Left renal pelvis (tissue), 4 donors: Measurements from ENCODE around the gene DDX21. TPM values are rescaled to one million over a fixed set of nuclear protein-coding genes. Genes with fewer than 3 reads are reported as not detected.
A peak's percentile ranks its signal among the peaks of the same experiment; 100 is the strongest.
"Not testable (repeated sequence)": the region's sequence is repeated elsewhere in the genome, so short reads cannot be mapped to it uniquely, and the experiment has no call there.

ENCODE experiments used
- DNase-seq, 4 donors: peaks; one replicate each; pipeline ENCODE4 v3.0.0-alpha.2; 2013; ENCODE audit warnings: low read depth in 4 of 4, low spot score in 3 of 4
- polyA plus RNA-seq, 4 donors: library from polyadenylated mRNA; unstranded; fragments of 120-200 nt; gene quantifications; one replicate each; pipeline ENCODE4 v1.2.1, GENCODE V29; 2013; ENCODE audit not compliant: insufficient read length in 4 of 4

DDX21 gene
- 10 to 100 TPM; 42.5 to 65.1 (median 55.7) TPM for polyA plus RNA-seq

GRCh38 chr10:68955832-68956532, at the start of gene DDX21:
Gene DDX21 (plus strand): TSS chr10:68956170. CDS start chr10:68956226, 56 bp downstream.
- peak; percentile 76 to 90 (median 84) for DNase-seq

GRCh38 chr10:68924593-68924992, 31.4 kb upstream of the DDX21 start:
- DNase-seq: peak in 1 of 4 donors; percentile 20

GRCh38 chr10:68925489-68925888, 30.5 kb upstream of the DDX21 start:
- no peak for DNase-seq

GRCh38 chr10:68929157-68929556, 26.8 kb upstream of the DDX21 start:
- not testable (repeated sequence) for DNase-seq

- not testable (repeated sequence) for DNase-seq
These were observed 26.1 kb upstream of the DDX21 start for GRCh38 chr10:68929888-68930287.

GRCh38 chr10:68932860-68933259, 23.1 kb upstream of the DDX21 start:
- DNase-seq: not testable (repeated sequence)

- no peak for DNase-seq
These were observed 21.0 kb upstream of the DDX21 start for GRCh38 chr10:68934994-68935393.

- no peak for DNase-seq
These were observed 17.9 kb upstream of the DDX21 start for GRCh38 chr10:68938117-68938516.

GRCh38 chr10:68938884-68939283, 17.1 kb upstream of the DDX21 start:
- no peak for DNase-seq

GRCh38 chr10:68940917-68941316, 15.1 kb upstream of the DDX21 start:
- not testable (repeated sequence) for DNase-seq

GRCh38 chr10:68950598-68950997, 5.4 kb upstream of the DDX21 start:
- DNase-seq: no peak

- DNase-seq: no peak
These were observed 1.1 kb upstream of the DDX21 start for GRCh38 chr10:68954904-68955303.

GRCh38 chr10:68955355-68955831, 577 bp upstream of the DDX21 start:
- DNase-seq: no peak

GRCh38 chr10:68957284-68957615, 1.3 kb downstream of the DDX21 start:
- no peak for DNase-seq

- DNase-seq: no peak
These were observed 1.7 kb downstream of the DDX21 start for GRCh38 chr10:68957654-68958053.

- no peak for DNase-seq
These were observed 3.9 kb downstream of the DDX21 start for GRCh38 chr10:68959695-68960527.

- DNase-seq: no peak
These were observed 7.2 kb downstream of the DDX21 start for GRCh38 chr10:68963151-68963550.

- no peak for DNase-seq
These were observed 18.0 kb downstream of the DDX21 start for GRCh38 chr10:68973975-68974374.

GRCh38 chr10:68975936-68976473, 20.0 kb downstream of the DDX21 start:
- DNase-seq: not testable (repeated sequence)

- DNase-seq: not testable (repeated sequence)
These were observed 23.8 kb downstream of the DDX21 start for GRCh38 chr10:68979738-68980137.

GRCh38 chr10:68981074-68981473, 25.1 kb downstream of the DDX21 start:
- DNase-seq: no peak
